ENCODE results near the gene CD1B. TPM values are rescaled to one million over a fixed set of nuclear protein-coding genes. Genes with fewer than 3 reads are reported as not detected.
A peak's percentile ranks its signal among the peaks of the same experiment; 100 is the strongest.
"Not testable (repeated sequence)": the region's sequence is repeated elsewhere in the genome, so short reads cannot be mapped to it uniquely, and the experiment has no call there.

The CD1B gene
- total RNA-seq, 2 experiments from 2014 or later, result not detected

DNA sequence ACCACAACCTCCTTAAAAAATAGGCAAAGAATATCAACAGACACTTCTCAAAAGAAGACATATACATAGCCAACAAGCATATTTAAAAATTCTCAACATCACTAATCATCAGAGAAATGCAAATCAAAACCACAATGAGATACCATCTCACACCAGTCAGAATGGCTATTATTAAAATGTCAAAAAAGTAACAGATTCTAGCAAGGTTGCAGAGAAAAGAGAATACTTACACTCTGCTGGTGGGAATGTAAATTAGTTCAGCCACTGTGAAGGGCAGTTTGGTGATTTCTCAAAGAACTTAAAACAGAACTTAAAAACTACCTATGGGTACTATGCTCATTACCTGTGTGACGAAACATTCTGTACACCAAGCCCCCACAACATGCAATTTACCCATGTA, 20.7 kb downstream of the CD1B start:
- ChIA-PET CTCF (no interaction called here), POLR2A (no interaction called here)
- Mint-ChIP-seq H3K4me3 (no peak overlapping the region), H3K36me3 (ENCODE audit: low read depth) (no peaks in the 10 kb centered on the region), H3K27ac (no peak overlapping the region), H3K4me1 (no peaks in the 10 kb centered on the region), H3K27me3 (peaks cover 4% of the 10 kb centered on the region), H3K9me3 (peaks cover 3% of the 10 kb centered on the region)
- DNase-seq, result no peak

DNA sequence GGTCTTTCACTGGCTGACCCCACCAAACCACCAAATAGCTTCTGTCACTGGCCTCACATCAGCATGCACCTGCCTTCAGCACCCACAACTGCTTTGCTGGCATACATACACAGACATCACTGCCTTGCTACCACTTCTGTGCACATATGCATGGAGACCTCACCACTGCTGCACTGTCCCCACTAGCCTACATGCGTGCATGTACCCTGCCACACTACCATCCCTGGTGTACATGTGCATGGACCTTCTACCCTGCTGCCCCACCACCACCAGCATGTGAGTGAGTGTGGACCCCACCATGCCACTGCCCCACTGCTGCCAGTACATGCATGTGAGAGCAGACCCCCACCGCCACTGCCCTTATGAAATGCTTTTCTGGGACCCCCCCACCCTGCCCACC, 35.5 kb downstream of the CD1B start:
- DNase-seq, result no peak
- peaks cover 5% of the 10 kb centered on the region for H3K9me3 Mint-ChIP-seq
- no peaks in the 10 kb centered on the region for H3K4me1 Mint-ChIP-seq
- H3K36me3 Mint-ChIP-seq (ENCODE audit: low read depth), result no peaks in the 10 kb centered on the region
- H3K27ac Mint-ChIP-seq, result no peak overlapping the region
- CTCF ChIA-PET, result no interaction called here
- H3K4me3 Mint-ChIP-seq, result no peak overlapping the region
- H3K27me3 Mint-ChIP-seq, result no peaks in the 10 kb centered on the region
- POLR2A ChIA-PET, result no interaction called here

DNA sequence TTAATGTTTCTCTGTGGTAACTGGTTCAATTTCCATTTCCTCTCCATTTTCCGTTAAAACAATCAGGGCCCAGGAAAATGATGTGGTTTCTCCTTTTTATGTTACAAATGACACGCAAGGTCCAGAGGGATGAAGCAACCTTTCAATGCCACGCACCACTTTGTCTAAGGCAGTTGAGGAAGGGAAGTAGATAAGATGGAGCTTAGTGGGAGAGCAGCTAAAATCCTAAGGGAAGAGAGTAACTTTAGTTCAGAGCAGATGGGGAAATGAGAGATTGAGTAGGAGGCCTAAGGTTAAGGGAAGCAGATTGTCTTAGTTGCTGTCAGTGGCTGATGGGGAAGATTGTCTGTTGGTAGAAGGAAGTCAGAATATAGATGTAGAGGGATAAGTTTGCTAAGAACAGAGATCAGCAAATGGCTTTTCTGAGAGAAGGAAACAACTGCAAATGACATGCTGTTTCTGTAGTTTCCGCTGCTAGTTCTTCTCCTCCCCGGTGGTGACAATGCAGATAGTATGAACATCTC, 40.9 kb downstream of the CD1B start:
- Mint-ChIP-seq H3K27me3 (no peaks in the 10 kb centered on the region), H3K27ac (no peak overlapping the region), H3K36me3 (ENCODE audit: low read depth) (no peaks in the 10 kb centered on the region), H3K4me1 (peaks cover 18% of the 10 kb centered on the region), H3K9me3 (peaks cover 2% of the 10 kb centered on the region), H3K4me3 (no peak overlapping the region)
- DNase-seq, result no peak
- ChIA-PET POLR2A (no interaction called here), CTCF (no interaction called here)

DNA sequence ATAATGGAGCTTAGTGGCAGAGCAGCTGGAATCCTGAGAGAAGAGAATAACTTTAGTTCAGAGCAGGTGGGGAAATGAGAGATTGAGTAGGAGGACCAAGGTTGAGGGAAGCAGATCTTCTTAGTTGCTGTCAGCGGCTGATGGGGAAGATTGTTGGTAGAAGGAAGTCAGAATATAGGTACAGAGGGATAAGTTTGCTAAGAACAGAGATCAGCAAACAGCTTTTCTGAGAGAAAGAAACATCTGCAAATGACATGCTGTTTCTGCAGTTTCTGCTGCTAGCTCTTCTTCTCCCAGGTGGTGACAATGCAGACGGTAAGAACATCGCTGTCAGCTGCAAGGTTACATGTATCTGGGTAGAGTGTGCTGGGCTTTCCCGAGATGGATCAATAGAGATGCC, 41.5 kb downstream of the CD1B start, which contains the start of gene CD1C:
TSS of gene CD1C (plus strand) at position 113 of the 400 bp plus-strand sequence. CDS start at position 255, 142 bp downstream.
- DNase-seq, result no peak
- peaks cover 2% of the 10 kb centered on the region for H3K9me3 Mint-ChIP-seq
- H3K4me1 Mint-ChIP-seq, result peaks cover 20% of the 10 kb centered on the region
- no peaks in the 10 kb centered on the region for H3K27me3 Mint-ChIP-seq
- H3K36me3 Mint-ChIP-seq (ENCODE audit: low read depth), result no peaks in the 10 kb centered on the region
- CTCF ChIA-PET, result no interaction called here
- POLR2A ChIA-PET, result no interaction called here
- no peak within 1 kb of the TSS for H3K4me3 Mint-ChIP-seq
- H3K27ac Mint-ChIP-seq, result no peak within 1 kb of the TSS

DNA sequence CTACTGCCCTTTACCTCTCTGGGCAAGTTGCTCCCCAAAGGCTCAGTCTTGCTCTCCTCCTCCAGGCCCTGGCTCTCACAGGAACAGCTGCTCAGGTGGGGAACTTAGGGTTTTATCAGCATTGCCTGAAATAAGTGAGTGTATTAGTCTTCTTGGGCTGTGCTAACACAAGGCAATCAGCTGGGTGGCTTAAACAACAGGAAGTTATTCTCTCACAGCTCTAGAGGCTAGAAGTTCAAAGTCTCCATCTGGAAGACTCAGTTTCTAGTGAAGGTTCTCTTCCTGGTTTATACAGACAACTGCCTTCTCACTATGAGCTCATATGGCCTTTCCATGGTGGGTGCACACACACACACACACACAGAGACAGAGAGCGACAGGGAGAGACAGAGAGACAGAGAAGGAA, 44.4 kb downstream of the CD1B start:
- CTCF ChIA-PET, result no interaction called here
- peaks cover 2% of the 10 kb centered on the region for H3K9me3 Mint-ChIP-seq
- H3K27me3 Mint-ChIP-seq, result peaks cover 4% of the 10 kb centered on the region
- H3K27ac Mint-ChIP-seq, result no peak overlapping the region
- H3K4me1 Mint-ChIP-seq, result peaks cover 20% of the 10 kb centered on the region
- DNase-seq, result no peak
- H3K4me3 Mint-ChIP-seq, result no peak overlapping the region
- POLR2A ChIA-PET, result interaction anchor here (0.6 kb wide), 1 partner anchor 45 kb away, joined by 4 read pairs; the partner anchor contains the start of gene CD1B
- no peaks in the 10 kb centered on the region for H3K36me3 Mint-ChIP-seq (ENCODE audit: low read depth)

DNA sequence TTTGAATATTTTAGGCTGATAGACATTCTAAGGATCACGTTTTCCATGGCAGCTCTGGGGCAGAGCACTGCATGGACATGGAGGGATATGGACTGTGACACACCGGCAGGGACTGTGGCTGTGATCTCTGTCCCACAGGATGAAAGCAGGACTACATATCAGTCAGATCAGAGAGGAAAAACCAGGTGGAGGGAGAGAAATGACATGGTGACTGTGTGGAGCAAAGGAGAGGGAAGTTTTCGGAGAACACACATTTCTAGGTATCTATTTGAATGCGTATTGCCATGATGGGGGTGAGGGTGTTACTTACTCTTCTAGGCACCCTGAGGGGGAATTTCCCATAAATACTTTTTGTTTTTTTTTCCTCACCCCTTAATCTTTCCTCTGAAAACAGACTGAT, 44.8 kb downstream of the CD1B start:
- peaks cover 20% of the 10 kb centered on the region for H3K4me1 Mint-ChIP-seq
- H3K4me3 Mint-ChIP-seq, result no peak overlapping the region
- DNase-seq, result no peak
- H3K36me3 Mint-ChIP-seq (ENCODE audit: low read depth), result no peaks in the 10 kb centered on the region
- H3K27me3 Mint-ChIP-seq, result peaks cover 4% of the 10 kb centered on the region
- H3K27ac Mint-ChIP-seq, result peak overlapping the region; percentile 79
- H3K9me3 Mint-ChIP-seq, result peaks cover 2% of the 10 kb centered on the region
- ChIA-PET POLR2A (interaction anchor here (0.6 kb wide), 1 partner anchor 45 kb away, joined by 4 read pairs; the partner anchor contains the start of gene CD1B), CTCF (no interaction called here)

DNA sequence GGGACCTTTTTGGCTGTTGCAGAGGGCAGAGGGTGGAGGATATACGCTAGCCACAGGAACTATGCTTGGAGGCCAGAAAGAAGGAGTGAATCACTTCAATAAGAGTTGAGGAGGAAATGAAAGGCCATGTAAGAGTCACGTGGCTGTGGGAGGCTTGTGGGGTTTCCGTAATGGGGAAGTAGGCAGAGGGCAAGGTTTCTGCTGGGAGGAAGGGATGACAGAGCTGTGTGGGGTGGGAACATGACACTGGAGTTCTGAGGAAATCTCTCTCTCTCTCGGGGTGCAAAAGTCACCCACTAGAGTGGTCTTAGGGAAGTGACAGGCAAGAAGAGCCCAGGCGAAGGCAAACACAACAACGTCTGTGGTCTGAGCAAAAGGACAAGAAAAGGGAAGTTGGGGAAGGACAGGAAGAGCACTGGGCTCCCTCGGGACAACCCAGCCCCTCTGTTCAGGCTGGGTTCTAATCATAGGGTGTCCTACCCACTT, 45.5 kb downstream of the CD1B start:
- no peak for DNase-seq
- H3K4me3 Mint-ChIP-seq, result no peak overlapping the region
- POLR2A ChIA-PET, result no interaction called here

DNA sequence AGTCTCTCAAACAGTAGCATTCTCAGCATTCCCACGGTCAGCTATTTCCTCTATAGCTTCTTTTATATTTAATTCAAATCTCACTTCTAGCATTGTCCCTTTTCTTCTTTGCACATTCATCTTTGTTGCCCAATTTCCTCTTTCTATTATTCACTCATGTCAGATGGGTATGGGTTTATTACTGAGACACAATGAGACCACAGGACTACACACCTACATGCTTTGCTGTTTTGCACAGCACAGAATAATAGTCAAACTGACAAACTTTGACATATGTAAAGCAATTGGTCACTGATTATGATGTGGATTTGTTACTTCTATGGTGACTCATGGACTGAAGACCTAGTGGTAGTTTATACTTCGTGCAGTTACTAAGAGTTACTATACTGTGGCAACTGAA, 47.4 kb downstream of the CD1B start:
- Mint-ChIP-seq H3K27ac (no peak overlapping the region), H3K27me3 (peaks cover 4% of the 10 kb centered on the region), H3K9me3 (peaks cover 5% of the 10 kb centered on the region), H3K4me1 (peaks cover 20% of the 10 kb centered on the region), H3K4me3 (no peak overlapping the region), H3K36me3 (ENCODE audit: low read depth) (no peaks in the 10 kb centered on the region)
- POLR2A ChIA-PET, result no interaction called here
- CTCF ChIA-PET, result no interaction called here
- no peak for DNase-seq

More for the DNA sequence above, 45.5 kb downstream of the CD1B start:
- Mint-ChIP-seq H3K4me1 (peaks cover 20% of the 10 kb centered on the region), H3K27me3 (peaks cover 4% of the 10 kb centered on the region), H3K36me3 (ENCODE audit: low read depth) (no peaks in the 10 kb centered on the region), H3K27ac (peak overlapping the region; percentile 51), H3K9me3 (peaks cover 5% of the 10 kb centered on the region)
- CTCF ChIA-PET, result no interaction called here

DNA sequence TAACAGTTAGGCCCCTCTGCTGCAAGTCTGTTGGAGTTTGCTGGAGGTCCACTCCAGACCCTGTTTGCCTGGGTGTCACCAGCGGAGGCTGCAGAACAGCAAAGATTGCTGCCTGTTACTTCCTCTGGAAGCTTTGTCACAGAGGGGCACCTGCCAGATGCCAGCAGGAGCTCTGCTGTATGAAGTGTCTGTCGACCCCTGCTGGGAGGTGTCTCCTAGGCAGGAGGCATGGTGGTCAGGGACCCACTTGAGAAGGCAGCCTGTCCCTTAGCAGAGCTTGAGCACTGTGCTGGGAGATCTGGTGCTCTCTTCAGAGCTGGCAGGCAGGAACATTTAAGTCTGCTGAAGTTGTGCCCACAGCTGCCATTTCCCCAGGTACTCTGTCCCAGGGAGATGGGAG, 48.9 kb downstream of the CD1B start:
- CTCF ChIA-PET; H3K27ac Mint-ChIP-seq; H3K9me3 Mint-ChIP-seq; H3K4me3 Mint-ChIP-seq; H3K27me3 Mint-ChIP-seq; POLR2A ChIA-PET; DNase-seq; H3K36me3 Mint-ChIP-seq (ENCODE audit: low read depth): not testable (repeated sequence)
- peaks cover 20% of the 10 kb centered on the region for H3K4me1 Mint-ChIP-seq

Other genes starting within 250 kb of the CD1B start
- not detected for gene CD1D, start 150.6 kb downstream of the CD1B start, total RNA-seq
- gene CD1A, start 77.1 kb downstream of the CD1B start, total RNA-seq, result under 1 TPM in 1 of 2 experiments, not detected in 1; 0.17 TPM
- gene CD1C, start 41.6 kb downstream of the CD1B start, total RNA-seq, result not detected
- not detected for gene CD1E, start 22.4 kb upstream of the CD1B start, total RNA-seq
- gene OR10T2, start 67.9 kb upstream of the CD1B start, total RNA-seq, result not detected
- not detected for gene OR10K2, start 94.7 kb upstream of the CD1B start, total RNA-seq
- gene OR10K1, start 130.3 kb upstream of the CD1B start, total RNA-seq, result not detected
- gene OR10R2, start 140.7 kb upstream of the CD1B start, total RNA-seq, result not detected
- not detected for gene OR6Y1, start 222.9 kb upstream of the CD1B start, total RNA-seq
- gene OR6P1, start 239.0 kb upstream of the CD1B start, total RNA-seq, result not detected
- gene OR10X1, start 248.4 kb upstream of the CD1B start, total RNA-seq, result not detected